Measurements from ENCODE around the gene DNER.

The DNER gene

DNA sequence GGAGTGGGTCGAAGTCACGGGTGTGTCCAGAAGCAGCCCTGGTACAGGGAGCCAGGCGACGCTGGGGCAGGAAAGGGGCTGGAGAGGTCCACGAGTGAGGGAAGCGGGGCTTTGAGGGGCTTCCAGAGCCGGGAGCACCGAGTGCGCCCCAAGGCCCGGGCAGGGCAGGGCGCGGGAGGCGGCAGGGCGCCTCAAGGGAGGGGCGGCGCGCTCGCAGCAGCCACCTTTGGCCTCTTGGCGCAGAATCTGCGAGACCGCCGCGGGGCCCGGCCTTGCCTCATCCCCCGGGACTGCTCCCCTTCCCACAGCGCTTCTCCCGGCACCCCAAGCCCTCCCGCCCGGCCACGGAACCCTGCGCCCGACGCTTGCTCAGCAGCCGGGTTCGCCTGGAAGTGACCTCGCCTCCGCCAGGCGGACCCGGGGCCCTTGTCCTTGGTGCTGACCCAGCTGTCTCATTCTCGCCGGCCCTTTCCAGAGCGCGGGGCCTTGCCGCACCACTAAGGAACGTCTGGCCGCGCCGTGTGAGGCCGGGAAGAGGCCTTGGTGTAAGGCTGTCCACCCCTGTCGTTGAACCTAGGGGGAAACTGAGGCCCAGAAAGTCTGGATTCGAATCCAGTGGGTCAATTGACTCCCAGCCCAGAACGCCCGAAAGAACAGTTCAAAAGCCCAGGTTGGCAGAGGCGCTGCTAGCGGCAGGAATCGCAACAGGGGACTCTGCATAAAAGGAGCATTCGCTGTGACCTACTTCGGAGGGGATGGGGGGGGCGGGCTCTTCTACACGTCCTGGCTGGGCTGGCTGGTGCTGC lies 584 bp upstream of the DNER start:
- H3K4me3 ChIP-seq (ENCODE audit: low read depth, low read length): peak overlapping the region; percentile 45
- TF ChIP-seq, protein P1, sequence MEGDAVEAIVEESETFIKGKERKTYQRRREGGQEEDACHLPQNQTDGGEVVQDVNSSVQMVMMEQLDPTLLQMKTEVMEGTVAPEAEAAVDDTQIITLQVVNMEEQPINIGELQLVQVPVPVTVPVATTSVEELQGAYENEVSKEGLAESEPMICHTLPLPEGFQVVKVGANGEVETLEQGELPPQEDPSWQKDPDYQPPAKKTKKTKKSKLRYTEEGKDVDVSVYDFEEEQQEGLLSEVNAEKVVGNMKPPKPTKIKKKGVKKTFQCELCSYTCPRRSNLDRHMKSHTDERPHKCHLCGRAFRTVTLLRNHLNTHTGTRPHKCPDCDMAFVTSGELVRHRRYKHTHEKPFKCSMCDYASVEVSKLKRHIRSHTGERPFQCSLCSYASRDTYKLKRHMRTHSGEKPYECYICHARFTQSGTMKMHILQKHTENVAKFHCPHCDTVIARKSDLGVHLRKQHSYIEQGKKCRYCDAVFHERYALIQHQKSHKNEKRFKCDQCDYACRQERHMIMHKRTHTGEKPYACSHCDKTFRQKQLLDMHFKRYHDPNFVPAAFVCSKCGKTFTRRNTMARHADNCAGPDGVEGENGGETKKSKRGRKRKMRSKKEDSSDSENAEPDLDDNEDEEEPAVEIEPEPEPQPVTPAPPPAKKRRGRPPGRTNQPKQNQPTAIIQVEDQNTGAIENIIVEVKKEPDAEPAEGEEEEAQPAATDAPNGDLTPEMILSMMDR (IDR thresholded peaks at IDR 0.05; ENCODE audit: low read depth, low read length): no peak
- DNase-seq: peak; percentile 14

DNA sequence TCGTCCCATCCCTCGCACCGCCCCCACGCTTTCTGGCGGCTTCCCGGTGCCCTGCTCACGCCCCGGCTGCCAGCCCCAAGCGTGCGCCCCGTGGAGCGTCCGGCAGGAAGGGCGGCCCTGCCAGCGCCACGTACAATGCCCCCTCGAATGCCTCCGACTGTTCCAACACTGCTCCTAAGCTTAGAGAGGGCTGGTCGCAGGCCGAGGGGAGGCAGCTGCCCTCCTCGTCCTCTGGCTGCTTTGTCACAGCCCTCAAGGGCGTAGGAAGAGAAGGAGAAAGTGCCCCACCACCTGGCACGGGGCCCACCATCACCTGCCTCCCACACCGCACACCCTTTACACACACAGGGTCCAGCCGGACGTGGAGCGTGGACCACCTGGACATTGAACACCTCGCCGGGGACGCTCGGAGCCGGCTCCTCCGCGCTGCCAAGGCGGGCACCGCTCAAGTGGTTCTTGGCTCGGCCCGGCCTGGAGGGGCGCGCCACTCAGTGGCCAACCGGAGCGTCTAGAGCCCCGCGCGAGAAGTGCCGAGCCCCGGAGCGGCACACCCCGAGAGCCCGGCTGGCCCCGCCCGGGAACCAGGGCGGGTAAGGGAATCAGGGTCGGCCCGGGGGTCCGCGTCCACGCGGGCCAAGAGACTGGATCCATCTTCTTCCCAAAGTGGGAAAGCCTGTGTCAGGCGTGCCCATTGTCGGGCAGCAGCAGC lies 830 bp downstream of the DNER start:
- DNase-seq: no peak
- peaks cover 85% of the 10 kb centered on the region for H3K27me3 ChIP-seq (ENCODE audit: insufficient read depth, low read depth, severe bottlenecking)
- no peak overlapping the region for H3K27ac ChIP-seq
- TF ChIP-seq, protein P1 (IDR thresholded peaks at IDR 0.05; ENCODE audit: low read depth, low read length): no peak
- no peaks in the 10 kb centered on the region for H3K36me3 ChIP-seq
- peaks cover 2% of the 10 kb centered on the region for H3K9me3 ChIP-seq (ENCODE audit: severe bottlenecking)
- peak overlapping the region; percentile 21 for H3K4me3 ChIP-seq (ENCODE audit: low read depth, low read length)

More for the DNA sequence above, 584 bp upstream of the DNER start:
- H3K27me3 ChIP-seq (ENCODE audit: insufficient read depth, low read depth, severe bottlenecking): peaks cover 87% of the 10 kb centered on the region
- H3K27ac ChIP-seq: no peak overlapping the region
- peaks cover 2% of the 10 kb centered on the region for H3K9me3 ChIP-seq (ENCODE audit: severe bottlenecking)
- no peaks in the 10 kb centered on the region for H3K36me3 ChIP-seq

DNA sequence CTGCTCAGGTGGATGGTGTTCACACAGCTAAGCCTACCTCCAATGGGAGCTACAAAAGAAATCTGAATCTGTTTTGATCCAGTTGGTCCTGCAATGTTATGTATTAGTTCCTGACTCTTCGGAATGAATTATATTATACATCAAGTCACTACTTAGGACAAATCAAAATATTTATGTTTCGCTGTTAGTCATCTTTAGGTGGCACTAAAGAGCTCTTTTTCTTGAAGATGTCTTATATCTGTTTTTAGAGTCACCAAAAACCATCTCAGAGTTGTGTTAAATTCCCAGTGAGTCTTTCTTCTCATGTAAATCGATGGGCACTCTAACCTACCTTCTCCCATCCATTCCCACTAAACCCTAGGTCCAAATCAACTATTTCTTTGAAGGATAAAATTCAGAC lies 2.2 kb downstream of the DNER start:
- TF ChIP-seq, protein P1 (IDR thresholded peaks at IDR 0.05; ENCODE audit: low read depth, low read length): no peak
- DNase-seq: no peak

DNA sequence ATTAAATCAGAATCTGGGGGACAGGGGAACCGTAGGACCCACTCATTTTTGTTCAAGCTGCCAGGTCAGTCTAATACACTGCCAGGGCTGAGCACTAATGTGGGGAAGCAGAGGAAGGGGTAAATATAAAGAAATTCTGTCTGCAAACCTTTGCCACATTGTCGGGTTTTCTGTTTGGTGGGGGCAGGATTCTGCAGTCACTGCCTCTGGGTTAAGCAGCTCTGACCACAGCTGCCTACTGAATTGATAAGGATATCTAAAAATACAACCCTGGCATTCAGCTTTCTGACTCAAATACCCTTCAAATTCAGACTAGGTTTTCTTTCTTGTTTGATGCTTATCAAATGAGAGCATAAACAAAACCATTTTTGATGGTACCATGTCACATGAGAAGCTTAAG lies 6.0 kb downstream of the DNER start:
- peaks cover 92% of the 10 kb centered on the region for H3K27me3 ChIP-seq (ENCODE audit: insufficient read depth, low read depth, severe bottlenecking)
- peaks cover 2% of the 10 kb centered on the region for H3K9me3 ChIP-seq (ENCODE audit: severe bottlenecking)
- H3K4me3 ChIP-seq (ENCODE audit: low read depth, low read length): no peak overlapping the region
- DNase-seq: no peak
- no peak overlapping the region for H3K27ac ChIP-seq
- no peaks in the 10 kb centered on the region for H3K36me3 ChIP-seq
- TF ChIP-seq, protein P1 (IDR thresholded peaks at IDR 0.05; ENCODE audit: low read depth, low read length): no peak

More for the DNA sequence above, 2.2 kb downstream of the DNER start:
- no peak overlapping the region for H3K4me3 ChIP-seq (ENCODE audit: low read depth, low read length)
- no peaks in the 10 kb centered on the region for H3K36me3 ChIP-seq
- no peak overlapping the region for H3K27ac ChIP-seq
- peaks cover 92% of the 10 kb centered on the region for H3K27me3 ChIP-seq (ENCODE audit: insufficient read depth, low read depth, severe bottlenecking)
- peaks cover 2% of the 10 kb centered on the region for H3K9me3 ChIP-seq (ENCODE audit: severe bottlenecking)

DNA sequence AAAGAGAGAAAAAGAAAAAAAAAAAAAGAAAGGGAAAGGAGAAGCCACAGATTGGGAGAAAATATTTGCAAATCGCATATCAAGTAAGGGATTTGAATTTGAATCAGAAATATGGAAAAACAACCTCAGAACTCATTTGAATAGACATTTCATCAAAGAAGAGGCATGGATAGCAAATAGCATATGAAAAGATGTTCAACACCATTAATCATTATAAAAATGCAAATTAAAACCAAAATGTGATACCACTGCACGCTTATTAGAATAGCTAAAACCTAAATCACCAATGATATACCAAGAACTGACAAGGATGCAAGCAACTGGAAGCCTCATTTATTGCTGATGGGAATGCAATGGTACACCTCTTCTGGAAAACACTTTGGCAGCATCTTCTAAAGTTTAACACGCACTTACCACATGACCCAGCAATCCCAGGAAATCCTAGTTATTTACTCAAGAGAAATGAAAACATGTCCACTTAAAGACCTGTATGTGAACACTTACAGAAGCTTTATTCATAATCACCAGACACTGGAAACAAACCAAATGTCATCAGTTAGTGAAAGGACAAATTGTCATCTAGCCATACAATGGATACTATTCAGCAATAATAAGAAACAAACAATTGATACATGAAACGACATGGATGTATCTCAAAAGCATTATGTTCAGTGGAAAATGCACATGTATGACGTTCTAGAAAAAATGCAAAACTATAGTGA lies 10.3 kb downstream of the DNER start:
- H3K36me3 ChIP-seq: no peaks in the 10 kb centered on the region
- peaks cover 78% of the 10 kb centered on the region for H3K27me3 ChIP-seq (ENCODE audit: insufficient read depth, low read depth, severe bottlenecking)
- H3K9me3 ChIP-seq (ENCODE audit: severe bottlenecking): no peaks in the 10 kb centered on the region
- no peak overlapping the region for H3K4me3 ChIP-seq (ENCODE audit: low read depth, low read length)
- no peak for DNase-seq
- H3K27ac ChIP-seq: no peak overlapping the region
- TF ChIP-seq, protein P1 (IDR thresholded peaks at IDR 0.05; ENCODE audit: low read depth, low read length): no peak
